Endothelial cell of umbilical vein (primary cell): ENCODE measurements around the gene SMC1A. TPM values are rescaled to one million over a fixed set of nuclear protein-coding genes. Genes with fewer than 3 reads are reported as not detected.
"Not testable (repeated sequence)": the region's sequence is repeated elsewhere in the genome, so short reads cannot be mapped to it uniquely, and the experiment has no call there.

Experiments used
- BruUV-seq: library from RNA; stranded (reverse); fragments of 400-500 nt; replicated peaks from 2 replicates; lab custom pipeline; 2021; lab: Mats Ljungman, UMichigan
- CTCF ChIA-PET: fragments of 300-600, 350-600 bp; sonication (Branson Sonifier 250); formaldehyde crosslinking; loops from one replicate; lab custom pipeline; 2021; ENCODE audit warnings: antibody characterized with exemption, inconsistent platforms; lab: Charles Lee
- POLR2A ChIA-PET: fragments of 300-600, 350-600 bp; sonication (Branson Sonifier 250); formaldehyde crosslinking; loops from one replicate; lab custom pipeline; 2021; ENCODE audit warnings: antibody characterized with exemption, inconsistent platforms; lab: Charles Lee
- DNase-seq: peaks from one replicate; pipeline ENCODE4 v3.0.0-alpha.2; 2011; ENCODE audit warnings: low read depth, low spot score
- FAIRE-seq: peaks from 2 replicates; lab custom pipeline; 2011; peaks lifted over from hg19 to GRCh38; lab: Jason Lieb, UNC
- H2AFZ ChIP-seq: 2 replicates; pipeline ENCODE4 v1.6.0; 2012; ENCODE audit warnings: low read depth, low read length, control low read depth, inconsistent platforms
- H3K27ac ChIP-seq: 2 replicates; pipeline ENCODE4 v1.5.1; 2011; ENCODE audit warnings: low read depth, mild to moderate bottlenecking, control low read depth, low read length, moderate library complexity; ENCODE audit not compliant: insufficient read depth
- H3K27me3 ChIP-seq, 2 experiments: 2 replicates each; pipeline versions ENCODE4 v1.6.0 to v1.6.1; 2011; ENCODE audit warnings: low read length in 2 of 2, mixed read lengths in 1 of 2; ENCODE audit not compliant: control insufficient read depth in 2 of 2, insufficient read depth in 2 of 2
- H3K36me3 ChIP-seq, 2 experiments: 2 replicates in 1 of 2; 3 replicates in 1 of 2; pipeline ENCODE4 v1.5.1; 2011; ENCODE audit warnings: low read length in 2 of 2, mild to moderate bottlenecking in 1 of 2, moderate library complexity in 1 of 2; ENCODE audit not compliant: control insufficient read depth in 2 of 2, insufficient read depth in 2 of 2; ENCODE audit errors: extremely low read depth in 1 of 2
- H3K4me1 ChIP-seq: 3 replicates; pipeline ENCODE4 v1.5.1; 2011; ENCODE audit warnings: mild to moderate bottlenecking, low read length; ENCODE audit not compliant: control insufficient read depth, insufficient read depth; ENCODE audit errors: extremely low read depth
- H3K4me2 ChIP-seq: 2 replicates; pipeline ENCODE4 v1.6.1; 2011; ENCODE audit warnings: low read length, control low read depth, mixed read lengths; ENCODE audit not compliant: insufficient read depth
- H3K4me3 ChIP-seq, 3 experiments: fragments of 200-600 bp in 1 of 3; sonication (generic), shearing (Covaris generic) in 1 of 3; replicated peaks in 1 of 3; 2 replicates each; pipeline ENCODE4 v1.5.1; 2011 to 2016; ENCODE audit warnings: control low read depth in 3 of 3, low read length in 3 of 3, mild to moderate bottlenecking in 2 of 3, inconsistent platforms in 1 of 3, low read depth in 1 of 3, moderate library complexity in 1 of 3; ENCODE audit not compliant: insufficient read depth in 1 of 3
- H3K79me2 ChIP-seq: 2 replicates; pipeline ENCODE4 v1.6.0; 2012; ENCODE audit warnings: low read length, inconsistent platforms; ENCODE audit not compliant: control insufficient read depth, insufficient read depth
- H3K9ac ChIP-seq: replicated peaks from 2 replicates; pipeline ENCODE3; 2011; ENCODE audit warnings: low read length, control low read depth; ENCODE audit not compliant: insufficient read depth; ENCODE audit errors: extremely low read depth
- H3K9me1 ChIP-seq: replicated peaks from 3 replicates; pipeline ENCODE4 v1.6.0; 2011; ENCODE audit warnings: mild to moderate bottlenecking, low read length; ENCODE audit not compliant: control insufficient read depth, insufficient read depth; ENCODE audit errors: extremely low read depth
- H3K9me3 ChIP-seq: replicated peaks from 2 replicates; pipeline ENCODE4 v1.5.1; 2012; ENCODE audit warnings: low read length, inconsistent platforms; ENCODE audit not compliant: control insufficient read depth, insufficient read depth
- H4K20me1 ChIP-seq: replicated peaks from 2 replicates; pipeline ENCODE3; 2011; ENCODE audit warnings: mild to moderate bottlenecking, low read length; ENCODE audit not compliant: control insufficient read depth, insufficient read depth; ENCODE audit errors: extremely low read depth
- FOS ChIP-seq: IDR thresholded peaks from 2 replicates; pipeline ENCODE4 v1.6.1; 2011; ENCODE audit warnings: mild to moderate bottlenecking, low read length, moderate library complexity, borderline replicate concordance; ENCODE audit not compliant: insufficient read depth
- GATA2 ChIP-seq: IDR thresholded peaks from 2 replicates; pipeline ENCODE4 v1.7.0; 2011; ENCODE audit warnings: low read depth, mild to moderate bottlenecking, moderate library complexity, mixed read lengths, low read length; ENCODE audit not compliant: insufficient read length, insufficient read depth
- JUN ChIP-seq: IDR thresholded peaks from 2 replicates; pipeline ENCODE4 v1.6.1; 2011; ENCODE audit warnings: borderline replicate concordance, low read depth; ENCODE audit not compliant: insufficient read length, insufficient read depth
- MYC ChIP-seq: IDR thresholded peaks from one replicate; pipeline ENCODE4 v1.6.1; 2011; ENCODE audit warnings: mild to moderate bottlenecking, low read depth, low read length
- POLR2AphosphoS5 ChIP-seq: IDR thresholded peaks from 2 replicates; pipeline ENCODE4 v1.6.1; 2012; ENCODE audit warnings: low read depth, mild to moderate bottlenecking, control low read depth, low read length, moderate library complexity; ENCODE audit not compliant: insufficient read depth
- dilution Hi-C: fragments of 300-500 bp; cut with MboI; formaldehyde crosslinking; loops from one replicate; pipeline ENCODE4 v1.15.0; 2019; ENCODE audit warnings: low sequenced_read_pairs; ENCODE audit not compliant: extremely low pct_ligation_motif_present
- intact Hi-C: fragments of 100-400 bp; cut with micrococcal nuclease; formaldehyde crosslinking; loops from one replicate; pipeline ENCODE4 v1.10.0; 2022
- polyA plus RNA-seq, 4 experiments: library from polyadenylated mRNA; depleted of rRNA in 3 of 4; stranded (reverse) in 3 of 4; unstranded in 1 of 4; fragments of >200 nt; gene quantifications; 2 replicates each; pipeline versions ENCODE4 v1.2.1 to v1.2.3, GENCODE V29; 2011 to 2012; ENCODE audit warnings: missing spikeins in 1 of 4
- total RNA-seq: library from RNA; stranded (reverse); gene quantifications from 2 replicates; pipeline ENCODE4 v1.2.3, GENCODE V29; 2021
- TF ChIP-seq, protein P1 (sequence below): IDR thresholded peaks from 2 replicates; pipeline ENCODE4 v1.6.1; 2011; ENCODE audit not compliant: insufficient read depth, insufficient read length
- TF ChIP-seq, protein P2 (sequence below), 2 donors: IDR thresholded peaks; 1 replicate in 1 of 2; 2 replicates in 1 of 2; pipeline ENCODE4 v1.5.1; 2011; ENCODE audit warnings: low read length in 2 of 2, mild to moderate bottlenecking in 2 of 2, moderate library complexity in 2 of 2, control low read depth in 1 of 2, inconsistent platforms in 1 of 2, low read depth in 1 of 2; ENCODE audit not compliant: insufficient read depth in 1 of 2; ENCODE audit errors: extremely low read depth in 1 of 2

The SMC1A gene
- total and polyA plus RNA-seq, 2 donors (not counting 3 experiments of a cell fraction or from before 2014, with no cell fraction given), result 15.4 to 75.9 TPM

DNA sequence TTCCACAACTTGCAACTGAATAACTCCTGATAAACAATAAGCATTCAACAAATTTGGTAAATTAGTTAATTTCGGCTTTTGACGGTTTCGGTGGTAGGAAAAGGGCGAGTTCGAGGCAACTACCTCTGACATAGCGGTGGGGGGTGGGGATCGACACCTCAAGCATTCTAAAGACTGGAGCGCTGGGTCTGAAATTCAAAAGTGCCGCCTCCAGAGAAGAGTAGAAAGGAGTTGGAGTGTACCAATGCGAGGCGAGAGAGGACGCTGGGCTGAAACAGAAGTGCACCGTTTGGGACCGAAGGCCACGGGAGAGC, 725 bp downstream of the SMC1A start:
- Histone ChIP-seq H3K9ac (peak overlapping the region; percentile 97), H2AFZ (peak overlapping the region; percentile 43), H3K79me2 (peaks cover 49% of the 10 kb centered on the region), H3K4me2 (peak overlapping the region; percentile 85), H3K27me3 (no peaks in the 10 kb centered on the region), H3K27ac (peak overlapping the region; percentile 88), H3K4me1 (peaks cover 12% of the 10 kb centered on the region), H3K4me3 (peak overlapping the region; percentile 66 to 81 (median 80)), H3K9me3 (no peaks in the 10 kb centered on the region), H3K9me1 (no peaks in the 10 kb centered on the region), H4K20me1 (no peaks in the 10 kb centered on the region), H3K36me3 (no peaks in the 10 kb centered on the region)
- intact Hi-C loops, result loop anchor here (1.0 to 10.0 kb wide), 4 partner anchors 13 to 327 kb away; partner anchors contain the start of genes HSD17B10 and KANTR
- no TSS peak for BruUV-seq
- FAIRE-seq (peak; percentile 31), DNase-seq (no peak)
- POLR2A ChIA-PET, result interaction anchor here (0.6 kb wide), 1 partner anchor 504 kb away, joined by 3 read pairs; no protein-coding TSS in a partner anchor
- TF ChIP-seq GATA2, result no peak
- peak; percentile 5 for TF ChIP-seq POLR2AphosphoS5
- TF ChIP-seq FOS, result no peak
- TF ChIP-seq JUN, result no peak
- CTCF ChIA-PET, result interaction anchor here (1.0 to 3.6 kb wide), 3 partner anchors 14 to 109 kb away, joined by 3 to 15 read pairs (median 10); no protein-coding TSS in a partner anchor
- dilution Hi-C loops, result no loop called here

DNA sequence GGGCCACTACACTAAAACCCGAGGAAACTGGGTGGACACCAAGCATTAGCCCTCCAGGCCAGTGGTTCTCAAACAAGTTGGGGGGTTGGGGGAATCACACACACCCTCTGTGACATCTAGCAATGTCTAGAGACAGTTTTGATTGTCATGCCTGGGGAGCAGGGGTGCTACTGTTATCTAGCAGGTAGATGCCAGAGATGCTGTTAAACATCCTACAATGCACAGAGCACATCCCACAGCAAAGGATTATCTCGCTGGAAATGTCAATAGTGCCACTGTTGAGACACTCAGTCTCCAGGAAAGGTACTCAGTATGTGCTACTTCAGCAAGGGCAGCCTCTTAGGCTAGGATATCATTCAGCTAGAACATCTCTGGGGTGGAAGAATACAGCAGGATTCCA, 1.3 kb downstream of the SMC1A start:
- Histone ChIP-seq H3K27ac (peak overlapping the region; percentile 88), H2AFZ (no peak overlapping the region), H3K4me3 (peak overlapping the region in 2 of 3 experiments; percentile 80 to 81), H3K36me3 (no peaks in the 10 kb centered on the region), H3K4me1 (peaks cover 12% of the 10 kb centered on the region), H3K9me1 (no peaks in the 10 kb centered on the region), H3K9me3 (no peaks in the 10 kb centered on the region), H4K20me1 (no peaks in the 10 kb centered on the region), H3K9ac (peak overlapping the region; percentile 97), H3K27me3 (no peaks in the 10 kb centered on the region), H3K4me2 (peak overlapping the region; percentile 85), H3K79me2 (peaks cover 53% of the 10 kb centered on the region)
- FAIRE-seq (no peak), DNase-seq (no peak)
- intact Hi-C loops (loop anchor here (5.0 to 10.0 kb wide), 2 partner anchors 261 to 326 kb away; partner anchors contain the start of gene KANTR), dilution Hi-C loops (no loop called here)
- TF ChIP-seq POLR2AphosphoS5, result no peak
- TF ChIP-seq, protein P1, sequence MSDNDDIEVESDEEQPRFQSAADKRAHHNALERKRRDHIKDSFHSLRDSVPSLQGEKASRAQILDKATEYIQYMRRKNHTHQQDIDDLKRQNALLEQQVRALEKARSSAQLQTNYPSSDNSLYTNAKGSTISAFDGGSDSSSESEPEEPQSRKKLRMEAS, result no peak
- TF ChIP-seq GATA2, result no peak
- no peak for TF ChIP-seq MYC
- TF ChIP-seq, protein P2, sequence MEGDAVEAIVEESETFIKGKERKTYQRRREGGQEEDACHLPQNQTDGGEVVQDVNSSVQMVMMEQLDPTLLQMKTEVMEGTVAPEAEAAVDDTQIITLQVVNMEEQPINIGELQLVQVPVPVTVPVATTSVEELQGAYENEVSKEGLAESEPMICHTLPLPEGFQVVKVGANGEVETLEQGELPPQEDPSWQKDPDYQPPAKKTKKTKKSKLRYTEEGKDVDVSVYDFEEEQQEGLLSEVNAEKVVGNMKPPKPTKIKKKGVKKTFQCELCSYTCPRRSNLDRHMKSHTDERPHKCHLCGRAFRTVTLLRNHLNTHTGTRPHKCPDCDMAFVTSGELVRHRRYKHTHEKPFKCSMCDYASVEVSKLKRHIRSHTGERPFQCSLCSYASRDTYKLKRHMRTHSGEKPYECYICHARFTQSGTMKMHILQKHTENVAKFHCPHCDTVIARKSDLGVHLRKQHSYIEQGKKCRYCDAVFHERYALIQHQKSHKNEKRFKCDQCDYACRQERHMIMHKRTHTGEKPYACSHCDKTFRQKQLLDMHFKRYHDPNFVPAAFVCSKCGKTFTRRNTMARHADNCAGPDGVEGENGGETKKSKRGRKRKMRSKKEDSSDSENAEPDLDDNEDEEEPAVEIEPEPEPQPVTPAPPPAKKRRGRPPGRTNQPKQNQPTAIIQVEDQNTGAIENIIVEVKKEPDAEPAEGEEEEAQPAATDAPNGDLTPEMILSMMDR (IDR thresholded peaks at IDR 0.05; ENCODE audit: extremely low read depth in 1 of 2, insufficient read depth in 1 of 2, low read depth in 1 of 2, low read length in 2 of 2), result no peak
- CTCF ChIA-PET, result interaction anchor here (1.0 kb wide), 1 partner anchor 25 kb away, joined by 3 read pairs; no protein-coding TSS in a partner anchor
- no TSS peak for BruUV-seq
- POLR2A ChIA-PET, result no interaction called here

DNA sequence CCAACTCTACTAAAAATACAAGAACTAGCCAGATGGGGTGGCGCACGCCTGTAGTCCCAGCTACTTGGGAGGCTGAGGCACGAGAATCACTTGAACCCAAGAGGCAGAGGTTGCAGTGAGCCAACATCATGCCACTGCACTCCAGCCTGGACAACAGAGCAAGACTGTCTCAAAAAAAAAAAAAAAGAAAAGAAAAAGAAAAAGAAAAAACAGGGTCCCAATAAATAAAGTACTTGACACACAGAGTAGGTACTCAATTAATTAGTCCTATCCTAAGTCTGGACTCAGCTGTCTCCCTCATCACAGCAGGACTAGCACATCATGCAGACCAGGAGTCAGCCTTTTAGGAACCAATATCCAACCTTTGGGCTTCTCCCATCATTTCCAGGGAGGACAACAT, 2.1 kb downstream of the SMC1A start:
- dilution Hi-C loops, H2AFZ ChIP-seq, DNase-seq, FAIRE-seq, H4K20me1 ChIP-seq, H3K27me3 ChIP-seq, H3K9ac ChIP-seq, H3K27ac ChIP-seq, POLR2A ChIA-PET, BruUV-seq, H3K9me3 ChIP-seq, H3K36me3 ChIP-seq, H3K4me3 ChIP-seq, H3K9me1 ChIP-seq: not testable (repeated sequence)
- intact Hi-C loops, result loop anchor here (5.0 to 10.0 kb wide), 2 partner anchors 262 to 326 kb away; partner anchors contain the start of gene KANTR
- Histone ChIP-seq H3K4me2 (peak overlapping the region; percentile 85), H3K79me2 (peaks cover 53% of the 10 kb centered on the region), H3K4me1 (peaks cover 12% of the 10 kb centered on the region)
- CTCF ChIA-PET, result interaction anchor here (0.8 kb wide), 1 partner anchor 16 kb away, joined by 3 read pairs; no protein-coding TSS in a partner anchor
